HEK293 (cell line): ENCODE measurements around the gene PCDH15.
A peak's percentile ranks its signal among the peaks of the same experiment; 100 is the strongest.

ENCODE experiments used
- CTCF ChIA-PET: fragments of 350-600 bp; formaldehyde crosslinking; extraction: SDS; loops from one replicate; lab custom pipeline; 2021; ENCODE audit warnings: antibody characterized with exemption; lab: Yijun Ruan, JAX
- POLR2A ChIA-PET: fragments of 300-600 bp; formaldehyde crosslinking; extraction: SDS; loops from one replicate; lab custom pipeline; 2020; ENCODE audit warnings: antibody characterized with exemption, inconsistent platforms; lab: Yijun Ruan, JAX
- H3K27ac ChIP-seq: fragments of 200-500 bp; sonication (Bioruptor generic); 2 replicates; pipeline ENCODE4 v1.5.1; 2014; ENCODE audit warnings: low read depth, low read length, control low read depth, inconsistent platforms; ENCODE audit errors: extremely low read depth
- H3K36me3 ChIP-seq, 2 experiments: fragments of 200-500 bp in 1 of 2; sonication (Bioruptor generic) in 1 of 2; 1 replicate in 1 of 2; 2 replicates in 1 of 2; pipeline ENCODE4 v1.5.1; 2014 to 2017; ENCODE audit warnings: inconsistent platforms in 2 of 2, low read length in 2 of 2; ENCODE audit not compliant: control insufficient read depth in 2 of 2, insufficient read depth in 1 of 2
- H3K4me1 ChIP-seq: fragments of 200-500 bp; sonication (Bioruptor generic); 2 replicates; pipeline ENCODE4 v1.5.1; 2014; ENCODE audit warnings: mild to moderate bottlenecking, low read length, inconsistent platforms; ENCODE audit not compliant: control insufficient read depth, insufficient read depth
- H3K4me3 ChIP-seq: 2 replicates; pipeline ENCODE4 v1.5.1; 2011; ENCODE audit warnings: low read depth, mild to moderate bottlenecking, control low read depth, low read length, moderate library complexity
- H3K9me3 ChIP-seq: fragments of 200-500 bp; sonication (Bioruptor generic); 2 replicates; pipeline ENCODE4 v1.5.1; 2014; ENCODE audit warnings: low read depth, low read length, inconsistent platforms; ENCODE audit not compliant: control insufficient read depth, insufficient read depth
- BCL6B ChIP-seq: fragments of 450-650 bp; formaldehyde crosslinking; IDR thresholded peaks from 2 replicates; pipeline ENCODE4 v1.5.1; 2017; ENCODE audit warnings: missing biosample characterization, missing genetic modification characterization
- PBX3 ChIP-seq: sonication (generic); formaldehyde crosslinking; IDR thresholded peaks from 2 replicates; pipeline ENCODE4 v1.8.1; 2022; ENCODE audit warnings: mild to moderate bottlenecking, moderate library complexity, missing genetic modification reagents
- SETDB1 ChIP-seq: IDR thresholded peaks from one replicate; pipeline ENCODE4 v1.6.1; 2017; ENCODE audit warnings: mild to moderate bottlenecking, low read length, moderate library complexity, mixed read lengths; ENCODE audit not compliant: insufficient read length
- TCF7L2 ChIP-seq: IDR thresholded peaks from 2 replicates; pipeline ENCODE4 v1.6.1; 2011; ENCODE audit warnings: low read depth, mild to moderate bottlenecking, inconsistent platforms, low read length, moderate library complexity, borderline replicate concordance
- ZNF138 ChIP-seq: fragments of 450-650 bp; formaldehyde crosslinking; IDR thresholded peaks from 2 replicates; pipeline ENCODE4 v1.5.1; 2016; ENCODE audit warnings: missing biosample characterization, missing genetic modification characterization, borderline replicate concordance
- ZNF2 ChIP-seq: fragments of 450-650 bp; formaldehyde crosslinking; IDR thresholded peaks from 2 replicates; pipeline ENCODE4 v1.5.1; 2016; ENCODE audit warnings: missing biosample characterization, missing genetic modification characterization
- ZNF248 ChIP-seq: fragments of 450-650 bp; formaldehyde crosslinking; IDR thresholded peaks from 2 replicates; pipeline ENCODE4 v1.5.1; 2017; ENCODE audit warnings: missing biosample characterization, missing genetic modification characterization
- ZNF292 ChIP-seq: fragments of 450-650 bp; formaldehyde crosslinking; IDR thresholded peaks from 2 replicates; pipeline ENCODE4 v1.5.1; 2016; ENCODE audit warnings: low read depth, missing biosample characterization, missing genetic modification characterization, borderline replicate concordance
- ZNF398 ChIP-seq: fragments of 450-650 bp; formaldehyde crosslinking; IDR thresholded peaks from 2 replicates; pipeline ENCODE4 v1.5.1; 2017; ENCODE audit warnings: missing biosample characterization, missing genetic modification characterization
- ZNF488 ChIP-seq: fragments of 450-650 bp; formaldehyde crosslinking; IDR thresholded peaks from 2 replicates; pipeline ENCODE4 v1.5.1; 2016; ENCODE audit warnings: missing biosample characterization, missing genetic modification characterization
- ZNF561 ChIP-seq: fragments of 450-650 bp; IDR thresholded peaks from 2 replicates; pipeline ENCODE4 v1.5.1; 2018; ENCODE audit warnings: missing biosample characterization, missing genetic modification characterization, borderline replicate concordance
- ZNF701 ChIP-seq: fragments of 450-650 bp; formaldehyde crosslinking; IDR thresholded peaks from 2 replicates; pipeline ENCODE4 v1.5.1; 2016; ENCODE audit warnings: missing biosample characterization, missing genetic modification characterization
- ZNF776 ChIP-seq: fragments of 450-650 bp; formaldehyde crosslinking; IDR thresholded peaks from 2 replicates; pipeline ENCODE4 v1.5.0; 2017; ENCODE audit warnings: missing biosample characterization, missing genetic modification characterization, borderline replicate concordance

Gene PCDH15

GRCh38 chr10:53843736-53844362 is 957.2 kb downstream of the PCDH15 start:
- POLR2A ChIA-PET, result no interaction called here
- H3K27ac ChIP-seq, result no peak overlapping the region
- CTCF ChIA-PET, result no interaction called here
- H3K36me3 ChIP-seq, result no peaks in the 10 kb centered on the region
- H3K4me1 ChIP-seq, result no peaks in the 10 kb centered on the region
- TF ChIP-seq SETDB1, result peak; percentile 47
- no peak for TF ChIP-seq ZNF776 (tag by site-specific recombination)
- TF ChIP-seq, all 188 proteins: peak for 1
- Histone ChIP-seq H3K9me3 (no peaks in the 10 kb centered on the region), H3K4me3 (no peak overlapping the region)

GRCh38 chr10:53841483-53842145 is 959.4 kb downstream of the PCDH15 start:
- Histone ChIP-seq H3K4me1 (no peaks in the 10 kb centered on the region), H3K4me3 (no peak overlapping the region), H3K36me3 (no peaks in the 10 kb centered on the region), H3K27ac (no peak overlapping the region), H3K9me3 (no peaks in the 10 kb centered on the region)
- POLR2A ChIA-PET, result no interaction called here
- TF ChIP-seq ZNF398 (tag by site-specific recombination) (no peak), TCF7L2 (peak; percentile 75; the same call in 1 of the 2 replicates), ZNF561 (tag by site-specific recombination) (no peak), ZNF248 (tag by site-specific recombination) (no peak), ZNF2 (tag by site-specific recombination) (no peak)
- CTCF ChIA-PET, result no interaction called here

GRCh38 chr10:53840653-53841052 is 960.4 kb downstream of the PCDH15 start:
- H3K4me3 ChIP-seq, result no peak overlapping the region
- no peaks in the 10 kb centered on the region for H3K4me1 ChIP-seq
- no peak overlapping the region for H3K27ac ChIP-seq
- no peaks in the 10 kb centered on the region for H3K9me3 ChIP-seq
- TF ChIP-seq ZNF292 (tag by site-specific recombination) (no peak), ZNF138 (tag by site-specific recombination) (no peak), BCL6B (tag by site-specific recombination) (no peak), ZNF488 (tag by site-specific recombination) (no peak), PBX3 (CRISPR knock-in tag) (no peak), ZNF701 (no peak)
- TF ChIP-seq, all 188 proteins: peak for 0
- no peaks in the 10 kb centered on the region for H3K36me3 ChIP-seq
- POLR2A ChIA-PET, result no interaction called here
- CTCF ChIA-PET, result interaction anchor here (0.8 to 1.2 kb wide), 3 partner anchors 11 to 242 kb away, joined by 3 to 4 read pairs (median 3); no protein-coding TSS in a partner anchor
